ENCODE data around the gene TTC16.

Gene TTC16

DNA sequence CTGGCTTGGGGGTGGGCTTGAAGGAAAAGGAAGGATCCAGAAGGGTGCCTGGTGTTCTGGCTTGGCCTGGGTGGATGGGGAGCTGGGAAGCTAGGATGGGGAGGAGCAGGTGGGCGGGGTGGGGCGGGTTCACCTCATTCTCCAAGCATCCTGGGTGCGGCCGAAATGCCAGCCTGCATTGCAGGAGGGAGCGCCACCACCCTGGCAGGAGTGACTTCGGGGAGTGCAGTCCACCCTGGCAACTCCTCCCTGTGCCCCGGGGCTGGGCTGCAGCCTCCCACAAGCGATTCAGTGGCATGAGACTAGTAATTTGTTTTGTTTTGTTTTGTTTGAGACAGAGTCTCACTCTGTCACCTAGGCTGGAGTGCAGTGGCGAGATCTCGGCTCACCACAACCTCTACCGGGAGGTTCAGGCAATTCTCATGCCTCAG is 5.5 kb downstream of the TTC16 start:
- H3K4me3 ChIP-seq (ENCODE audit: low read depth, low read length) = no peak overlapping the region
- no peak for DNase-seq (ENCODE audit: low read depth)
- TF ChIP-seq, protein P1, sequence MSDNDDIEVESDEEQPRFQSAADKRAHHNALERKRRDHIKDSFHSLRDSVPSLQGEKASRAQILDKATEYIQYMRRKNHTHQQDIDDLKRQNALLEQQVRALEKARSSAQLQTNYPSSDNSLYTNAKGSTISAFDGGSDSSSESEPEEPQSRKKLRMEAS (IDR thresholded peaks at IDR 0.05; ENCODE audit: low read depth, low read length) = no peak
- no peak for TF ChIP-seq POLR2A (IDR thresholded peaks at IDR 0.05; ENCODE audit: extremely low read depth, insufficient read length)
- TF ChIP-seq, protein P2, sequence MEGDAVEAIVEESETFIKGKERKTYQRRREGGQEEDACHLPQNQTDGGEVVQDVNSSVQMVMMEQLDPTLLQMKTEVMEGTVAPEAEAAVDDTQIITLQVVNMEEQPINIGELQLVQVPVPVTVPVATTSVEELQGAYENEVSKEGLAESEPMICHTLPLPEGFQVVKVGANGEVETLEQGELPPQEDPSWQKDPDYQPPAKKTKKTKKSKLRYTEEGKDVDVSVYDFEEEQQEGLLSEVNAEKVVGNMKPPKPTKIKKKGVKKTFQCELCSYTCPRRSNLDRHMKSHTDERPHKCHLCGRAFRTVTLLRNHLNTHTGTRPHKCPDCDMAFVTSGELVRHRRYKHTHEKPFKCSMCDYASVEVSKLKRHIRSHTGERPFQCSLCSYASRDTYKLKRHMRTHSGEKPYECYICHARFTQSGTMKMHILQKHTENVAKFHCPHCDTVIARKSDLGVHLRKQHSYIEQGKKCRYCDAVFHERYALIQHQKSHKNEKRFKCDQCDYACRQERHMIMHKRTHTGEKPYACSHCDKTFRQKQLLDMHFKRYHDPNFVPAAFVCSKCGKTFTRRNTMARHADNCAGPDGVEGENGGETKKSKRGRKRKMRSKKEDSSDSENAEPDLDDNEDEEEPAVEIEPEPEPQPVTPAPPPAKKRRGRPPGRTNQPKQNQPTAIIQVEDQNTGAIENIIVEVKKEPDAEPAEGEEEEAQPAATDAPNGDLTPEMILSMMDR (IDR thresholded peaks at IDR 0.05; ENCODE audit: low read depth, low read length) = no peak
- TF ChIP-seq MYC (IDR thresholded peaks at IDR 0.05; ENCODE audit: low read depth, low read length) = no peak

DNA sequence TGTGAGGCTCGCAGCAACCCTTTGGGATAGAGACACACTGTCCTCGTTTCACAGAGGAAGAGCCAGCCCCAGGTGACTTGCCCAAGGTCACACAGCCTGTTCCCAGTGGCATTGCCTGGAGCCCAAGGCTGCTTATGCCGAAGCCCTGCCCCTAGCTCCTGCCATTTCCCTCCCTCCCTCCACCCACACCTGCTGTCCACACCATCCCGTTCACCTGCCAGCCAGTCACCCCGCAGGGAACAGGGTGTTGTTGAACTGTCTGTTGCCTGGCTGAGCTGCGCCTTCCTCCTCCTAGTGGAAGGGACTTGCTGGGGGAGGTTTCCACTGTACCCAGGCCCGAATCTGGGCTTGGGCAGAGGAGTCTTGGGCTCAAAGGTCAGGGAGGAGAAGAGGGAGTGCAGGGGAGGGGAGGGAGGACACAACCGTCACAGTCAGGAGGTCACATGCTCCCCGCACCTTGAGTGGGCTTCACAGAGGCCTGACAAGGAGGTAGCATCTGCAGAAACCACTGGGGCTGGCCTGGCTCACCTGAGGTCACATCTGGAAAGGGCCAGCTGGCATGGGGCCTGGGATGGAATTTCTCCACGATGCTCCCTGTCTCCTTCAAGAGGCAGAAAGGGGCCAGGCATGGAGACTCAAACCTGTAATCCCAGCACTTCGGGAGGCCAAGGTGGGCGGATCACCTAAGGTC is 6.3 kb downstream of the TTC16 start:
- H3K4me3 ChIP-seq (ENCODE audit: low read depth, low read length) = no peak overlapping the region
- TF ChIP-seq, protein P1 (IDR thresholded peaks at IDR 0.05; ENCODE audit: low read depth, low read length) = no peak
- TF ChIP-seq MYC (IDR thresholded peaks at IDR 0.05; ENCODE audit: low read depth, low read length) (no peak), POLR2A (IDR thresholded peaks at IDR 0.05; ENCODE audit: extremely low read depth, insufficient read length) (no peak)
- TF ChIP-seq, protein P2 (IDR thresholded peaks at IDR 0.05; ENCODE audit: low read depth, low read length) = no peak
- DNase-seq (ENCODE audit: low read depth) = no peak

DNA sequence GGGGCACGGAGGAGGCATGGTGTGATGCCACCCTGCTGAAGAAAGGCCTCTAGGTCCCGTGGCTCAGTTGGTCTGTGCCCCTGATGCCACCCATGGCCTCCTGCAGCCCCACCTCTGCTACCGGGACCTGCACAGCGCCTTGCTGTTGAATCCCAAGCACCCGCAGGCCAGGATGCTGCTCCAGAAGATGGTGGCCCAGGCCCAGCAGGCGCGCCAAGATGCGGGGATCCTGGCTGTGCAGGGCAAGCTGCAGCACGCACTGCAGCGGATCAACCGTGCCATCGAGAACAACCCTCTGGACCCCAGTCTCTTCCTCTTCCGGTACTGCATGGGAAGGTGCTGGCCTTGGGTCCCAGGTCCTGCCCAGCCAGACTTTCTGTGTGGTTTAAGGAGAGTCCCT is 7.1 kb downstream of the TTC16 start:
- no peak for DNase-seq (ENCODE audit: low read depth)
- no peak for TF ChIP-seq POLR2A (IDR thresholded peaks at IDR 0.05; ENCODE audit: extremely low read depth, insufficient read length)
- no peak overlapping the region for H3K4me3 ChIP-seq (ENCODE audit: low read depth, low read length)

DNA sequence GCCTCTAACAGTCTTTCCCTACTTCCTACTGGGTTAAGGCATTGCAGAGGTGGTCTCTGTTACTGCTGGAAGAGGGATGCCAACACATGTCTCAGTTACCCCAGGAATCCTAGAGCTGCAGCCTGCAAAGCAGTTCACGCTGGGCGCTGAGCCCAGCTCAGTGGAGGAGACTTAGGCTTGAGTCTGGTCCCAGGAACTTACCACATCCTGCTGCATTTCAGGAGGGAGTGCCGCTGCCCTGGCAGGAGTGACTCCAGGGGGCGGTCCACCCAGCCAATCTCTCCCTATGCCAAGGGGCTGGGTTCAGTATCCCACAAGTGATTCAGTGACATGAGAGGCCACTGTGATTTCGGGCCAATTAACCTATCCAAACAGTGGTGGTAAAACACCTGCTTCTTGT is 7.6 kb downstream of the TTC16 start:
- no peak for TF ChIP-seq POLR2A (IDR thresholded peaks at IDR 0.05; ENCODE audit: extremely low read depth, insufficient read length)
- TF ChIP-seq, protein P1 (IDR thresholded peaks at IDR 0.05; ENCODE audit: low read depth, low read length) = no peak
- TF ChIP-seq MYC (IDR thresholded peaks at IDR 0.05; ENCODE audit: low read depth, low read length) = no peak
- TF ChIP-seq, protein P2 (IDR thresholded peaks at IDR 0.05; ENCODE audit: low read depth, low read length) = no peak
- DNase-seq (ENCODE audit: low read depth) = no peak
- H3K4me3 ChIP-seq (ENCODE audit: low read depth, low read length) = no peak overlapping the region

DNA sequence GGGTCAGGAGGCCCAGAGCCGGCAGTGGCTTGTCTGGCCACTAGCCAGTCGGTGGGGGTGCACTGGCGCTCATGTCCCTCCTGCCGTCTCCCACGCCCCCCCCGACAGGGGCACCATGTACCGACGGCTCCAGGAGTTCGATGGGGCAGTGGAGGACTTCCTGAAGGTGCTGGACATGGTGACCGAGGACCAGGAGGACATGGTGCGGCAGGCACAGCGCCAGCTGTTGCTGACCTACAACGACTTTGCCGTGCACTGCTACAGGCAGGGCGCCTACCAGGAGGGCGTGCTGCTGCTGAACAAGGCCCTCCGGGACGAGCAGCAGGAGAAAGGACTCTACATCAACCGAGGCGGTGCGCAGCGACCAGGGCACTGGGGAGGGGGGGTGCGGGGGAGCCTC is 8.1 kb downstream of the TTC16 start:
- DNase-seq (ENCODE audit: low read depth) = no peak
- TF ChIP-seq, protein P1 (IDR thresholded peaks at IDR 0.05; ENCODE audit: low read depth, low read length) = no peak
- TF ChIP-seq MYC (IDR thresholded peaks at IDR 0.05; ENCODE audit: low read depth, low read length) (no peak), POLR2A (IDR thresholded peaks at IDR 0.05; ENCODE audit: extremely low read depth, insufficient read length) (no peak)
- TF ChIP-seq, protein P2 (IDR thresholded peaks at IDR 0.05; ENCODE audit: low read depth, low read length) = no peak
- H3K4me3 ChIP-seq (ENCODE audit: low read depth, low read length) = no peak overlapping the region

DNA sequence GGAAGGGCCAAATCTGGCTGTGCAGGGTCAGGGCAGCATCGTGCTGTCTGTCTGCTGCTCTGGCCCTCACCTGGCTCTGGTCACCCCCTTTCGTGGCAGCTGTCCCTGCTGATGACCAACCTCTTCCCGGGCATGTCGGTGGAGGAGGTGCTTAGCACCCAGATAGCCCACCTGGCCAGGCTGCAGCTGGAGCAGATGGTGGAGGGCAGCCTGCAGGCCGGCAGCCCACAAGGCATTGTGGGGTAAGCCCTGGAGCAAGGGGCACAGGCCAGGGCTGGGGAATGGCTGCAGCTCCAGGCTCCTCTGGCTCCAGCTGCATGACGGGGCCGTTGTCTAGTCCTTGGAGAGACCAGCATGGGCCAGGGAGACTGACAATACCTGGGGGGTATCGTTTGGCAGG is 11.0 kb downstream of the TTC16 start:
- TF ChIP-seq, protein P2 (IDR thresholded peaks at IDR 0.05; ENCODE audit: low read depth, low read length) = no peak
- TF ChIP-seq MYC (IDR thresholded peaks at IDR 0.05; ENCODE audit: low read depth, low read length) (no peak), POLR2A (IDR thresholded peaks at IDR 0.05; ENCODE audit: extremely low read depth, insufficient read length) (no peak)
- TF ChIP-seq, protein P1 (IDR thresholded peaks at IDR 0.05; ENCODE audit: low read depth, low read length) = no peak
- DNase-seq (ENCODE audit: low read depth) = no peak
- no peak overlapping the region for H3K4me3 ChIP-seq (ENCODE audit: low read depth, low read length)

All from NB4 (cell line).